Thyroid gland (tissue), 4 donors: ENCODE measurements around the gene HIGD2B.
"Not testable (repeated sequence)": the region's sequence is repeated elsewhere in the genome, so short reads cannot be mapped to it uniquely, and the experiment has no call there.

Source experiments
- CTCF ChIP-seq, 6 experiments: fragments of 200-600 bp in 3 of 6; fragments of 450-650 bp in 3 of 6; sonication (generic) in 3 of 6; IDR thresholded peaks; one replicate each; pipeline ENCODE4 v1.5.1; 2016 to 2019; ENCODE audit warnings: antibody characterized with exemption in 6 of 6, mild to moderate bottlenecking in 2 of 6, inconsistent platforms in 1 of 6, moderate library complexity in 1 of 6
- POLR2A ChIP-seq, 2 donors: fragments of 450-650 bp; IDR thresholded peaks; one replicate each; pipeline ENCODE4 v1.6.1; 2017; ENCODE audit warnings: antibody characterized with exemption in 2 of 2, mild to moderate bottlenecking in 2 of 2, moderate library complexity in 1 of 2

DNA sequence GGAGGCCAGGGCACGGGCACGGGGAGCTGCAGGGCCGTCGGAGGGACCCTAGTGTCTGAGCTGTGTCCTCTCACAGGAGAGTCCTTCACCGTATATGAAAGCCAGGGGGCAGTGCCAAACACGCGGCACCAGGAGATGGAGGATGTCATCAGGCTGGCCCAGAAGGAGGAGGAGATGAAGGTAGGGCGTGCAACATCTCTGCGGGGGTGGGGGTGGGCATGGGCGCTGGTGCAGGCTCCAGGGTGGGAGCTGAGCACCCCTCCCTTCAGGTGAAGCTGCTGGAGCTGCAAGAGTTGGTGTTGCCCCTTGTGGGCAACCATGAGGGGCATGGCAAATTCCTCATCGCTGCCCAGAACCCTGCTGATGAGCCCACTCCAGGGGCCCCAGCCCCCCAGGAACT, 20.3 kb downstream of the HIGD2B start:
- not testable (repeated sequence) for TF ChIP-seq CTCF, POLR2A (IDR thresholded peaks at IDR 0.05)
